WI38 (cell line): ENCODE results near the gene DPY30.

Source experiments
- H3K4me3 ChIP-seq: 2 replicates; pipeline ENCODE4 v1.5.1; 2011; ENCODE audit warnings: low read depth, mild to moderate bottlenecking, control low read depth, low read length
- TF ChIP-seq, protein P1 (sequence below): IDR thresholded peaks from 2 replicates; pipeline ENCODE4 v1.5.1; 2012; ENCODE audit warnings: low read depth, mild to moderate bottlenecking, control low read depth, low read length

DPY30 gene

DNA sequence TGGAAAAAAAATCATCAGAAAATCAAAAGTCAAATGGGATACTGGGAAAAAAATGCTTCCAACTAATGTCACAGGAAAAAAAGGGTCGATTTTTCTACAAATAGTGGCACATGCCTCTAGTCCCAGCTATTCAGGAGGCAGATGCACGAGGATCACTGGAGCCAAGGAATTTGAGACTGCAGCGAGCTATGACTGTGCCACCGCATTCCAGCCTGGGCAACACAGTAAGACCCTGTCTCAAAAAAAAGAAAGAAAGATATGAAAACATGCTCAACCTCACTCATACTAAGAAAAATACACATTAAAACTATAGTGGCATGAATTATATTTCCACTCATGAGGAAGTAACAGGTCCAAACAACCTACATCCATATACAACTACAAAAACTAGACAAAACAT is 46.7 kb downstream of the DPY30 start:
- H3K4me3 ChIP-seq: no peak overlapping the region
- TF ChIP-seq, protein P1, sequence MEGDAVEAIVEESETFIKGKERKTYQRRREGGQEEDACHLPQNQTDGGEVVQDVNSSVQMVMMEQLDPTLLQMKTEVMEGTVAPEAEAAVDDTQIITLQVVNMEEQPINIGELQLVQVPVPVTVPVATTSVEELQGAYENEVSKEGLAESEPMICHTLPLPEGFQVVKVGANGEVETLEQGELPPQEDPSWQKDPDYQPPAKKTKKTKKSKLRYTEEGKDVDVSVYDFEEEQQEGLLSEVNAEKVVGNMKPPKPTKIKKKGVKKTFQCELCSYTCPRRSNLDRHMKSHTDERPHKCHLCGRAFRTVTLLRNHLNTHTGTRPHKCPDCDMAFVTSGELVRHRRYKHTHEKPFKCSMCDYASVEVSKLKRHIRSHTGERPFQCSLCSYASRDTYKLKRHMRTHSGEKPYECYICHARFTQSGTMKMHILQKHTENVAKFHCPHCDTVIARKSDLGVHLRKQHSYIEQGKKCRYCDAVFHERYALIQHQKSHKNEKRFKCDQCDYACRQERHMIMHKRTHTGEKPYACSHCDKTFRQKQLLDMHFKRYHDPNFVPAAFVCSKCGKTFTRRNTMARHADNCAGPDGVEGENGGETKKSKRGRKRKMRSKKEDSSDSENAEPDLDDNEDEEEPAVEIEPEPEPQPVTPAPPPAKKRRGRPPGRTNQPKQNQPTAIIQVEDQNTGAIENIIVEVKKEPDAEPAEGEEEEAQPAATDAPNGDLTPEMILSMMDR: no peak

DNA sequence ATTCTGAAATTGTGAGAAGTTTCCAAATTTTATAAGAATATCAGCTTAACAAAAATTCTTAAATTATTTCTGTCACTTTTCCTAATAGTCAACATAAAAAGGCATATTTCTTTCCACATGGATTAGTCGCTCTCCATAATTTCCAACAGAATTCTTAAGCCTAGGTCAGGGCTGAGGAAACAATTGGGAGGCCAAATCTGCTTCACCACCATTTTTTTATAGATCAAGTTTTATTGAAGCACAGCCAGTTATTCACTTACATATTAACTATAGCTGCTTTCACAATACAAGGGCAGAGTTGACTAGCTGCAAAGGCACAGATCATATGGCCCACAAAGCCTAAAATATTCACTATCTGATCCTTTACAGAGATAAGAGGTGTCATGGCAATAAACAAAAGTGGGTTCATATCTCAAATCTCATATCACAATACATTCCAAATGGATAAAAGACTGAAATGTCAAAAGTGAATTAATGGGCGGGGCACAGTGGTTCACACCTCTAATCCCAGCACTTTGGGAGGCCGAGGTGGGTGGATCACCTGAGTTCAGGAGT is 47.5 kb downstream of the DPY30 start:
- TF ChIP-seq, protein P1: no peak
- H3K4me3 ChIP-seq: no peak overlapping the region

- H3K4me3 ChIP-seq: no peak overlapping the region
- TF ChIP-seq, protein P1: no peak
Observed at GRCh38 chr2:31989946-31990345, 49.7 kb downstream of the DPY30 start.

- TF ChIP-seq, protein P1: no peak
- no peak overlapping the region for H3K4me3 ChIP-seq
Observed at GRCh38 chr2:31987454-31988220, 52.0 kb downstream of the DPY30 start.

DNA sequence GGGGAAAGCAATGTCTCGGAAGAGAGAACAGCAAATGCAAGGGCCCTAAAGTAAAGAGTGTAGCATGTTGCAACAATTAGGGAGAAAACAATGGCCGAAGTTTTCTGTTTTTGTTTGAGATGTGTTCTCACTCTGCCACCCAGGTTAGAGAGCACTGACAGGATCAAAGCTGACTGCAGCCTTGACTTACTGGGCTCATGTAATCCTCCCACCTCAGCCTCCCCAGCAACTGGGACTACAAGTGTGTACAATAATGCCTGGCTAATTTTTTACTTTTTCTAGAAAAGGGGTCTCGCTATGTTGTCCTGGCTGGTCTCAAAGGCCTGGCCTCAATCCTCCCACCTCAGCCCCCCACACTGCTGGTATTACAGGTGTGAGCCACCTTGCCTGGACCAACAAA is 52.7 kb downstream of the DPY30 start:
- TF ChIP-seq, protein P1: no peak
- no peak overlapping the region for H3K4me3 ChIP-seq

DNA sequence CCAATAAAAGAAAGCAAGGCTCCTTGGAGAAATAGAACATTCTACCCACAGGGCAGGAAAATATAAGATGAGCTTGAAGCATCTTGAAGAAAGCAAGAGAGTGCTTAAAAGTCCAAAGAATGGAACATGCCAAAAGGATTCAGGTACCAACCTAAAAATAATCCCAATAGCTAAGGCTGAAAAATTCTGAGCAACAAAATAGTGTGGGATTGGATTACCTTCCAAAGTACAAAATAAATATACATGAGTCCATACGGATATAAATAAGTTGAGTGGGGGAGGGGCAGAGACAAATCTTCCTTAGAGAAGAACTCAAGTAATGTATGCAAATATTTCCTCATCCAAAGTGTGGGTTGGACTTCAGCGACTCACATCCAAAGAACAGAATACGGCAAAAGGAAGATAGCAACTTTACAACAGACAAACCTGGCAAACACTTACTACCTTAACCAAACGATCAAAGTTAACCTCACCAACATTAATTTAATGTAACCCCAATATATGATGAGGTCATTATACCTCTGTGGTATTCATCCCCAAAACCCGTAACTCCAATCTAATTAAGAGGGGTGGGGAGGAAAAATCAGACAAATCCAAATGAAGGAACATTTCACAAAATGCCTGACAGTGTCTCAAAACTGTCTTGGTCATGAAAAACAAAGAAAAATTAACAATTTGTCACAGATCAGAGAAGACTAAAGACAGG is 55.7 kb downstream of the DPY30 start:
- H3K4me3 ChIP-seq: no peak overlapping the region
- TF ChIP-seq, protein P1: no peak
